ENCODE data around the gene UCKL1.
"Not testable (repeated sequence)": the region's sequence is repeated elsewhere in the genome, so short reads cannot be mapped to it uniquely, and the experiment has no call there.

UCKL1 gene

GRCh38 chr20:63942969-63943807 lies 13.0 kb downstream of the UCKL1 start:
- DNase-seq = no peak

GRCh38 chr20:63942250-63942951 lies 13.8 kb downstream of the UCKL1 start:
- no peak for DNase-seq

- no peak for DNase-seq
These were observed 14.7 kb downstream of the UCKL1 start for GRCh38 chr20:63941282-63942081.

- no peak for DNase-seq
These were observed 15.5 kb downstream of the UCKL1 start for GRCh38 chr20:63940472-63941266.

GRCh38 chr20:63940071-63940471 lies 16.1 kb downstream of the UCKL1 start:
- DNase-seq = no peak

- no peak for DNase-seq
These were observed 16.9 kb downstream of the UCKL1 start for GRCh38 chr20:63939061-63939935.

- no peak for DNase-seq
These were observed 18.6 kb downstream of the UCKL1 start for GRCh38 chr20:63937596-63937995.

GRCh38 chr20:63935447-63935846 lies 20.8 kb downstream of the UCKL1 start:
- no peak for DNase-seq

- no peak for DNase-seq
These were observed 21.7 kb downstream of the UCKL1 start for GRCh38 chr20:63934271-63935068.

GRCh38 chr20:63933646-63934045 lies 22.6 kb downstream of the UCKL1 start:
- DNase-seq = no peak

GRCh38 chr20:63932606-63933160 lies 23.5 kb downstream of the UCKL1 start:
- DNase-seq = no peak

- no peak for DNase-seq
These were observed 24.5 kb downstream of the UCKL1 start for GRCh38 chr20:63931735-63932134.

GRCh38 chr20:63930971-63931553 lies 25.2 kb downstream of the UCKL1 start:
- DNase-seq = no peak

- DNase-seq = not testable (repeated sequence)
These were observed 26.7 kb downstream of the UCKL1 start for GRCh38 chr20:63929473-63929883.

GRCh38 chr20:63929071-63929470 lies 27.1 kb downstream of the UCKL1 start:
- DNase-seq = no peak

- DNase-seq = no peak
These were observed 29.9 kb downstream of the UCKL1 start for GRCh38 chr20:63926298-63926697.

GRCh38 chr20:63924241-63924640 lies 32.0 kb downstream of the UCKL1 start:
- no peak for DNase-seq

- no peak for DNase-seq
These were observed 32.6 kb downstream of the UCKL1 start for GRCh38 chr20:63923651-63924050.

- DNase-seq = no peak
These were observed 36.0 kb downstream of the UCKL1 start for GRCh38 chr20:63920226-63920625.

GRCh38 chr20:63919130-63919529 lies 37.1 kb downstream of the UCKL1 start:
- no peak for DNase-seq

Data from NCI-H748 treated with DMSO at 0.1 percent for 48 hours (cell line).